Fibroblast of the aortic adventitia (primary cell): ENCODE data around the gene RIBC2. TPM values are rescaled to one million over a fixed set of nuclear protein-coding genes. Genes with fewer than 3 reads are reported as not detected.
A peak's percentile ranks its signal among the peaks of the same experiment; 100 is the strongest.
"Not testable (repeated sequence)": the region's sequence is repeated elsewhere in the genome, so short reads cannot be mapped to it uniquely, and the experiment has no call there.

Source experiments
- DNase-seq: peaks from one replicate; pipeline ENCODE4 v3.0.0-alpha.2; 2010; ENCODE audit warnings: low read depth
- H3K4me3 ChIP-seq: 2 replicates; pipeline ENCODE4 v1.5.1; 2011; ENCODE audit warnings: low read depth, mild to moderate bottlenecking, control low read depth, low read length, moderate library complexity
- total RNA-seq: library from RNA; depleted of rRNA; stranded (reverse); fragments of >200 nt; gene quantifications from 2 replicates; pipeline ENCODE4 v1.2.3, GENCODE V29; 2012; ENCODE audit warnings: low replicate concordance
- TF ChIP-seq, protein P1 (sequence below): IDR thresholded peaks from 2 replicates; pipeline ENCODE4 v1.5.1; 2011; ENCODE audit warnings: mild to moderate bottlenecking, low read length, control low read depth, inconsistent platforms; ENCODE audit not compliant: insufficient read depth

RIBC2 gene
- total RNA-seq, 1 donor, result 5.7 TPM

DNA sequence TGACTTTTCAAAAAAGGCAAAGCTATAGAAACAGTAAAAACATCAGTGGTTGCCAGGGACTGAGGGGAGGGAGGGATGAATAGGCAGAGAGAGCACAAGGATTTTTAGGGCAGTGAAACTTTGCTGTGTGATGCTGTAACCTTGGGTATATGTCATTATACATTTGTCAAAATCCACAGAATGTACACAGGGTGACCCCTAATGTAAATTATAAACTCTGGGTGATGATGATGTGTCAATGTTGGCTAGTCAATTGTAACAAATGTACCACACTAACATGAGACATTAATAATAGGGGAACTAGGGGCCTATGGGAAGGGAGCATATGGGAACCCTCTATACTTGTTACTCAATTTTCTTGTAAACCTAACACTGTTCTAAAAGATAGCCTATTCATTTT is 24.8 kb downstream of the RIBC2 start:
- DNase-seq, result no peak
- TF ChIP-seq, protein P1, sequence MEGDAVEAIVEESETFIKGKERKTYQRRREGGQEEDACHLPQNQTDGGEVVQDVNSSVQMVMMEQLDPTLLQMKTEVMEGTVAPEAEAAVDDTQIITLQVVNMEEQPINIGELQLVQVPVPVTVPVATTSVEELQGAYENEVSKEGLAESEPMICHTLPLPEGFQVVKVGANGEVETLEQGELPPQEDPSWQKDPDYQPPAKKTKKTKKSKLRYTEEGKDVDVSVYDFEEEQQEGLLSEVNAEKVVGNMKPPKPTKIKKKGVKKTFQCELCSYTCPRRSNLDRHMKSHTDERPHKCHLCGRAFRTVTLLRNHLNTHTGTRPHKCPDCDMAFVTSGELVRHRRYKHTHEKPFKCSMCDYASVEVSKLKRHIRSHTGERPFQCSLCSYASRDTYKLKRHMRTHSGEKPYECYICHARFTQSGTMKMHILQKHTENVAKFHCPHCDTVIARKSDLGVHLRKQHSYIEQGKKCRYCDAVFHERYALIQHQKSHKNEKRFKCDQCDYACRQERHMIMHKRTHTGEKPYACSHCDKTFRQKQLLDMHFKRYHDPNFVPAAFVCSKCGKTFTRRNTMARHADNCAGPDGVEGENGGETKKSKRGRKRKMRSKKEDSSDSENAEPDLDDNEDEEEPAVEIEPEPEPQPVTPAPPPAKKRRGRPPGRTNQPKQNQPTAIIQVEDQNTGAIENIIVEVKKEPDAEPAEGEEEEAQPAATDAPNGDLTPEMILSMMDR, result no peak
- no peak overlapping the region for H3K4me3 ChIP-seq

DNA sequence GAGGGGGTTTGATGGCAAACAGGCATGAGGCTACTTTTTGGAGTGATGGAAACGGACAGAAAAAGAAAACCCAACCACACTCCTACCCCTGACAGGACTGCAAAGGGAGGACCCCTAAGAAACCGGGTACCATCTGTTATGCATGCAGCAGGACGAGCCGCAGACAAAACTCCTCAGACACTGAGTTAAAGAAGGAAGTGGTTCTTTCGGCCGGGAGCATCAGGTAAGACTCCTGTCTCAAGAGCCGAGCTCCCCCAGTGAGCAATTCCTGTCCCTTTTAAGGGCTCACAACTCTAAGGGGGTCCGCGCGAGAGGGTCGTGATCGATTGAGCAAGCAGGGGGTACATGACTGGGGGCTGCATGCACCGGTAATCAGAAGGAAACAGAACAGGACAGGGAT is 27.2 kb downstream of the RIBC2 start:
- H3K4me3 ChIP-seq, DNase-seq: not testable (repeated sequence)

DNA sequence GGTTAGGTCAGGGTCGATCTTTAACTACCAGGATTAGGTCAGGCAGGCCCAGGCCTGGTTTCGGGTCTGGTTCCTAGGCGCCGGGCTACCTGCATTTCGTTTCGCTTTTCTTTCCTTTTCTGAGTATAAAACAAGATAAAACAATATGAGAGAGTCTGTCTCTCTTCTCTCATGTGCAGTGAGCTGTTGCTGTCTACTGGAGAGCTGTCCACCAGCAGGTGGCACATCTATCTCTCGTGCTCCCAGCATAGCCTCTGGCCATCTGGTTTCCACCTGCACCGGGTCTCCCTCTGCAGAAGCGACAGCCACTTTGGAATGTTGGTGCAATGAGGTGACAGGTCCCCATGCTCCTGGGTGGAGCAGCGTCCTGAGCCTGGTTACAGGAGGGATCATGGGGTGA is 27.6 kb downstream of the RIBC2 start:
- peak; percentile 75 for DNase-seq
- H3K4me3 ChIP-seq, result no peak overlapping the region
- TF ChIP-seq, protein P1, result peak; percentile 83

DNA sequence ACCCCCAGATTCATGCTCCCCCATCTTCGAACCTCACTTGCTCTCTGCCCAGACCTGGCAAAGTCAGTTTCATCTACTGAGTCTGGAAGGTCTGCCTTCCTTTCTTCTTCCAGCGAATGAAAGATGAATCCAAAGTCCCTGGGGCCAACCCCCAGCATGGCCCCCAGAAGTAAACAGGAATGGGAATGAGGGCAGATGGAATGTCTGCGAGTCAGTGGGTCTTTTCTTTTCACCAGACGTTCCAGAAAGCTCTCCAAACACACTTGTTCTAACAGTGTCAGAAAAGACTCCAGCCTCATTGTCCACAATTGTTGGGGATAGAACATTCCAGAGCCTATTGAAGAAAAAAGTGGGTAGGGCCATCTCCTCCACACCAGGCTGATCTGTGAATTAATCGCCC is 28.6 kb downstream of the RIBC2 start:
- DNase-seq, result no peak
- no peak overlapping the region for H3K4me3 ChIP-seq
- TF ChIP-seq, protein P1, result no peak

DNA sequence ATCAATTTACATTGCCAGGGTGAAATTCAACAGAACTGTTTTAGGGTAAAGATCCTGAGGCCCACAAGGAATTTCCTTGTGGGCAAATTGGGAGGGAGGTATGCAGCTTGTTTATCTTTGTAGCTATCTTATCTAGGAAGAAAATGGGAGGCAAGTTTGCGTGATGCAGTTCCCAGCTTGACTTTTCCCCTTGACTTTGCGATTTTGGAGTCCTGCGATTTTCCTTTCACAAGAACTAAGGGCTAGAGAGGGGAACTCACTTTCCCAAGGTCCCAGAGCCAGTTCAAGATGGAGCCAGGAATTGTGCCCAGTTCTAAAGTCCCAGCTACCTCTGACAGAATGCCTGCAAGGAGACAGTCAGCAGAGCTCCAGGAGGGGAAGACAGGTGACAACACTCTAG is 30.7 kb downstream of the RIBC2 start:
- DNase-seq, result peak; percentile 64
- H3K4me3 ChIP-seq, result no peak overlapping the region
- TF ChIP-seq, protein P1, result no peak

DNA sequence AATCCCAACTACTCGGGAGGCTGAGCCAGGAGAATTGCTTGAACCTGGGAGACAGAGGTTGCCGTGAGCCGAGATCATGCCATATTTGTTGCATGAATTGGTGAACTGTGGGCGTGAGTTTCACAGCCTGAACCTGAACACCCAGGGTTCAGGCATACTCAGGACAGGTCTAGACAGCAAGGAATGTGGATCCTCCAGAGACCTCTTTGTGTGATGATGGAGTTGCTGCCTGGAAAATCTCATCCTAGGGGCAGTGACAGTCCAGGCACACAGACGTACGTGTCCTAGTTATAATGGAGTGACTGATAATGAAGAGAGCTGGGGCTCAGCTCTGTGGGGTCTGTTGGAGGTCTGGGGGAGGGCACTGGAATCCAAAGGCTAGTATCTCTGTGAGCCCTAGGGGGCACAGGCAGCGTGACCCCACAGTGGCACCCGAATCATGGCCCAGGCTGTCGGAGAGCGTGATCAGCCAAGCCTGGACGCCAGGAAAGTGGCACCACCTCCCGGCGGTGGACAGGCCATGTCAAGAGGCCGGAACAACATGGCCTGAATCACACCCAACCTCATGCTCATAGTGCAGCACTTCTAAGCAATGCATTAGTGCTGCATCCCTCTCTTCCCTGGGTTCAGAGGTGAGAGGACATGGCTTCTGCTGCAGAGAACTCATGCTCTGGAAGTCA is 31.7 kb downstream of the RIBC2 start:
- DNase-seq, result no peak
- H3K4me3 ChIP-seq, result no peak overlapping the region
- TF ChIP-seq, protein P1, result no peak

DNA sequence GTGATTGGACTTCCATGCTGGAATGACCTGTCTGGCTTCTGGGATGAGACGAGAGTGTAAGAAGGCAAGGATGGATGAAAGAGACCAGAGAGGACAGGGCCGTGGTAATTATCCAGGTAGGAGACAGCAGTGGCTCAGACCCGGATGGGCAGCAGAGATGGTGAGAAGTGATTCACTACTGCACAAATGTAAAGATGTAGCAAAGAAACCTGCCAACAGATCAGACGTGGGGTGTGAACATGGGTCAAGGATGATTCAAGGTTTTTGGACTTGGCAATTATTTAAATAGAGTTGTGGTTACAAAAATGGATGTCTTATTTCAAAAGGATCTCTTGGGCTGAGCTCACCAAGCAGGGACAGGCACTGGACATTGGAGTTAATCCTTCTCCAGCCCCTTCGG is 32.7 kb downstream of the RIBC2 start:
- peak; percentile 74 for DNase-seq
- no peak overlapping the region for H3K4me3 ChIP-seq
- TF ChIP-seq, protein P1, result no peak

DNA sequence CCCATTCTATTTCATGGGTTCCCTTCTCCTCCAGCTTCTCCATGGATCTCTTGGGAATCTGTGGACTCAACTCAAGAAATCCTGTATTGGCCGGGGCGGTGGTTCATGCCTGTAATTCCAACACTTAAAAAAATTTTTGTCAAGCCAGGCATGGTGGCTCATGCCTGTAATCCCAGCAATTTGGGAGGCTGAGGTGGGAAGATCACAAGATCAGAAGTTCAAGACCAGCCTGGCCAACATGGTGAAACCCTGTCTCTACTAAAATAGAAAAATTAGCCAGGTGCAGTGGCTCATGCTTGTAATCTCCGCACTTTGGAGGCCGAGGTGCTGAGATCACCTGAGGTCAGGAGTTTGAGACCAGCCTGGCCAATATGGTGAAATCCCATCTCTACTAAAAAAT is 34.1 kb downstream of the RIBC2 start:
- not testable (repeated sequence) for H3K4me3 ChIP-seq, DNase-seq
